HEK293 (cell line): Measurements from ENCODE around the gene ASCC1.
"Not testable (repeated sequence)": the region's sequence is repeated elsewhere in the genome, so short reads cannot be mapped to it uniquely, and the experiment has no call there.

Experiments
- WT1 ChIP-seq: fragments of 450-650 bp; formaldehyde crosslinking; IDR thresholded peaks from 2 replicates; pipeline ENCODE4 v1.5.1; 2016; ENCODE audit warnings: missing biosample characterization, missing genetic modification characterization
- ZBTB7A ChIP-seq: fragments of 450-650 bp; formaldehyde crosslinking; IDR thresholded peaks from 2 replicates; pipeline ENCODE4 v1.5.1; 2016; ENCODE audit warnings: low read depth, missing biosample characterization, missing genetic modification characterization
- ZNF114 ChIP-seq: fragments of 450-650 bp; formaldehyde crosslinking; IDR thresholded peaks from 2 replicates; pipeline ENCODE4 v1.5.0; 2017; ENCODE audit warnings: missing biosample characterization, missing genetic modification characterization
- ZNF155 ChIP-seq: fragments of 450-650 bp; formaldehyde crosslinking; IDR thresholded peaks from 2 replicates; pipeline ENCODE4 v1.5.1; 2016; ENCODE audit warnings: missing biosample characterization, missing genetic modification characterization
- ZNF175 ChIP-seq: fragments of 450-650 bp; formaldehyde crosslinking; IDR thresholded peaks from 2 replicates; pipeline ENCODE4 v1.5.1; 2016; ENCODE audit warnings: missing biosample characterization, missing genetic modification characterization
- ZNF677 ChIP-seq: fragments of 450-650 bp; IDR thresholded peaks from 2 replicates; pipeline ENCODE4 v1.5.0; 2018; ENCODE audit warnings: missing biosample characterization, mild to moderate bottlenecking, missing genetic modification characterization, moderate library complexity
- ZXDB ChIP-seq: fragments of 450-650 bp; formaldehyde crosslinking; IDR thresholded peaks from 2 replicates; pipeline ENCODE4 v1.5.1; 2016; ENCODE audit warnings: missing biosample characterization, missing genetic modification characterization
- TF ChIP-seq, protein P1 (sequence below): fragments of 450-650 bp; formaldehyde crosslinking; IDR thresholded peaks from 2 replicates; pipeline ENCODE4 v1.5.0; 2017; ENCODE audit warnings: missing biosample characterization, missing genetic modification characterization, borderline replicate concordance
- TF ChIP-seq, protein P2 (sequence below): fragments of 450-650 bp; formaldehyde crosslinking; IDR thresholded peaks from 2 replicates; pipeline ENCODE4 v1.5.1; 2016; ENCODE audit warnings: missing biosample characterization, missing genetic modification characterization
- TF ChIP-seq, protein P3 (sequence below): fragments of 450-650 bp; formaldehyde crosslinking; IDR thresholded peaks from 2 replicates; pipeline ENCODE4 v1.5.1; 2016; ENCODE audit warnings: missing biosample characterization, missing genetic modification characterization

DNA sequence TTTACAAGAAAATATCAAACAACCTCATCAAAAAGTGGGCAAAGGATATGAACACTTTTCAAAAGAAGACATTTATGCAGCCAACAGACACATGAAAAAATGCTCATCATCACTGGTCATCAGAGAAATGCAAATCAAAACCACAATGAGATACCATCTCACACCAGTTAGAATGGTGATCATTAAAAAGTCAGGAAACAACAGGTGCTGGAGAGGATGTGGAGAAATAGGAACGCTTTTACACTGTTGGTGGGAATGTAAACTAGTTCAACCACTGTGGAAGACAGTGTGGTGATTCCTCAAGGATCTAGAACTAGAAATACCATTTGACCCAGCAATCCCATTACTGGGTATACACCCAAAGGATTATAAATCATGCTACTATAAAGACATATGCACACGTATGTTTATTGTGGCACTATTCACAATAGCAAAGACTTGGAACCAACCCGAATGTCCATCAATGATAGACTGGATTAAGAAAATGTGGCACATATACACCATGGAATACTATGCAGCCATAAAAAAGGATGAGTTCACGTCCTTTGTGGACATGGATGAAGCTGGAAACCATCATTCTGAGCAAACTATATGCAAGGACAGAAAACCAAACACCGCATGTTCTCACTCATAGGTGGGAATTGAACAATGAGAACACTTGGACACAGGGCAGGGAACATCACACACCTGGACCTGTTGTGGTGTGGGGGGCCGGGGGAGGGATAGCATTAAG is 65.2 kb downstream of the ASCC1 start:
- TF ChIP-seq, protein P1, sequence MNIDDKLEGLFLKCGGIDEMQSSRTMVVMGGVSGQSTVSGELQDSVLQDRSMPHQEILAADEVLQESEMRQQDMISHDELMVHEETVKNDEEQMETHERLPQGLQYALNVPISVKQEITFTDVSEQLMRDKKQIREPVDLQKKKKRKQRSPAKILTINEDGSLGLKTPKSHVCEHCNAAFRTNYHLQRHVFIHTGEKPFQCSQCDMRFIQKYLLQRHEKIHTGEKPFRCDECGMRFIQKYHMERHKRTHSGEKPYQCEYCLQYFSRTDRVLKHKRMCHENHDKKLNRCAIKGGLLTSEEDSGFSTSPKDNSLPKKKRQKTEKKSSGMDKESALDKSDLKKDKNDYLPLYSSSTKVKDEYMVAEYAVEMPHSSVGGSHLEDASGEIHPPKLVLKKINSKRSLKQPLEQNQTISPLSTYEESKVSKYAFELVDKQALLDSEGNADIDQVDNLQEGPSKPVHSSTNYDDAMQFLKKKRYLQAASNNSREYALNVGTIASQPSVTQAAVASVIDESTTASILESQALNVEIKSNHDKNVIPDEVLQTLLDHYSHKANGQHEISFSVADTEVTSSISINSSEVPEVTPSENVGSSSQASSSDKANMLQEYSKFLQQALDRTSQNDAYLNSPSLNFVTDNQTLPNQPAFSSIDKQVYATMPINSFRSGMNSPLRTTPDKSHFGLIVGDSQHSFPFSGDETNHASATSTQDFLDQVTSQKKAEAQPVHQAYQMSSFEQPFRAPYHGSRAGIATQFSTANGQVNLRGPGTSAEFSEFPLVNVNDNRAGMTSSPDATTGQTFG, result not testable (repeated sequence)
- TF ChIP-seq ZXDB; ZBTB7A (tag by site-specific recombination); ZNF155 (tag by site-specific recombination); ZNF175 (tag by site-specific recombination); WT1 (tag by site-specific recombination); ZNF677 (tag by site-specific recombination); ZNF114: not testable (repeated sequence)
- TF ChIP-seq, protein P2, sequence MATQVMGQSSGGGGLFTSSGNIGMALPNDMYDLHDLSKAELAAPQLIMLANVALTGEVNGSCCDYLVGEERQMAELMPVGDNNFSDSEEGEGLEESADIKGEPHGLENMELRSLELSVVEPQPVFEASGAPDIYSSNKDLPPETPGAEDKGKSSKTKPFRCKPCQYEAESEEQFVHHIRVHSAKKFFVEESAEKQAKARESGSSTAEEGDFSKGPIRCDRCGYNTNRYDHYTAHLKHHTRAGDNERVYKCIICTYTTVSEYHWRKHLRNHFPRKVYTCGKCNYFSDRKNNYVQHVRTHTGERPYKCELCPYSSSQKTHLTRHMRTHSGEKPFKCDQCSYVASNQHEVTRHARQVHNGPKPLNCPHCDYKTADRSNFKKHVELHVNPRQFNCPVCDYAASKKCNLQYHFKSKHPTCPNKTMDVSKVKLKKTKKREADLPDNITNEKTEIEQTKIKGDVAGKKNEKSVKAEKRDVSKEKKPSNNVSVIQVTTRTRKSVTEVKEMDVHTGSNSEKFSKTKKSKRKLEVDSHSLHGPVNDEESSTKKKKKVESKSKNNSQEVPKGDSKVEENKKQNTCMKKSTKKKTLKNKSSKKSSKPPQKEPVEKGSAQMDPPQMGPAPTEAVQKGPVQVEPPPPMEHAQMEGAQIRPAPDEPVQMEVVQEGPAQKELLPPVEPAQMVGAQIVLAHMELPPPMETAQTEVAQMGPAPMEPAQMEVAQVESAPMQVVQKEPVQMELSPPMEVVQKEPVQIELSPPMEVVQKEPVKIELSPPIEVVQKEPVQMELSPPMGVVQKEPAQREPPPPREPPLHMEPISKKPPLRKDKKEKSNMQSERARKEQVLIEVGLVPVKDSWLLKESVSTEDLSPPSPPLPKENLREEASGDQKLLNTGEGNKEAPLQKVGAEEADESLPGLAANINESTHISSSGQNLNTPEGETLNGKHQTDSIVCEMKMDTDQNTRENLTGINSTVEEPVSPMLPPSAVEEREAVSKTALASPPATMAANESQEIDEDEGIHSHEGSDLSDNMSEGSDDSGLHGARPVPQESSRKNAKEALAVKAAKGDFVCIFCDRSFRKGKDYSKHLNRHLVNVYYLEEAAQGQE, result not testable (repeated sequence)
- TF ChIP-seq, protein P3, sequence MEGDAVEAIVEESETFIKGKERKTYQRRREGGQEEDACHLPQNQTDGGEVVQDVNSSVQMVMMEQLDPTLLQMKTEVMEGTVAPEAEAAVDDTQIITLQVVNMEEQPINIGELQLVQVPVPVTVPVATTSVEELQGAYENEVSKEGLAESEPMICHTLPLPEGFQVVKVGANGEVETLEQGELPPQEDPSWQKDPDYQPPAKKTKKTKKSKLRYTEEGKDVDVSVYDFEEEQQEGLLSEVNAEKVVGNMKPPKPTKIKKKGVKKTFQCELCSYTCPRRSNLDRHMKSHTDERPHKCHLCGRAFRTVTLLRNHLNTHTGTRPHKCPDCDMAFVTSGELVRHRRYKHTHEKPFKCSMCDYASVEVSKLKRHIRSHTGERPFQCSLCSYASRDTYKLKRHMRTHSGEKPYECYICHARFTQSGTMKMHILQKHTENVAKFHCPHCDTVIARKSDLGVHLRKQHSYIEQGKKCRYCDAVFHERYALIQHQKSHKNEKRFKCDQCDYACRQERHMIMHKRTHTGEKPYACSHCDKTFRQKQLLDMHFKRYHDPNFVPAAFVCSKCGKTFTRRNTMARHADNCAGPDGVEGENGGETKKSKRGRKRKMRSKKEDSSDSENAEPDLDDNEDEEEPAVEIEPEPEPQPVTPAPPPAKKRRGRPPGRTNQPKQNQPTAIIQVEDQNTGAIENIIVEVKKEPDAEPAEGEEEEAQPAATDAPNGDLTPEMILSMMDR (tag by site-specific recombination), result not testable (repeated sequence)
